HG02678 (cell line): ENCODE results near the gene OXSR1.
"Not testable (repeated sequence)": the region's sequence is repeated elsewhere in the genome, so short reads cannot be mapped to it uniquely, and the experiment has no call there.

Experiments
- ATAC-seq: cut with Tn5 transposase; IDR thresholded peaks from one replicate; pipeline ENCODE4 v1.9.1; 2021; ENCODE audit warnings: mild to moderate bottlenecking, moderate library complexity; ENCODE audit not compliant: unreplicated experiment

OXSR1 gene

GRCh38 chr3:38265604-38266307 is 100.4 kb downstream of the OXSR1 start, which contains the start of gene SLC22A13:
Gene SLC22A13, plus strand, starts transcription at chr3:38265812. Its CDS starts 49 bp downstream, at chr3:38265861.
- no peak for ATAC-seq

DNA sequence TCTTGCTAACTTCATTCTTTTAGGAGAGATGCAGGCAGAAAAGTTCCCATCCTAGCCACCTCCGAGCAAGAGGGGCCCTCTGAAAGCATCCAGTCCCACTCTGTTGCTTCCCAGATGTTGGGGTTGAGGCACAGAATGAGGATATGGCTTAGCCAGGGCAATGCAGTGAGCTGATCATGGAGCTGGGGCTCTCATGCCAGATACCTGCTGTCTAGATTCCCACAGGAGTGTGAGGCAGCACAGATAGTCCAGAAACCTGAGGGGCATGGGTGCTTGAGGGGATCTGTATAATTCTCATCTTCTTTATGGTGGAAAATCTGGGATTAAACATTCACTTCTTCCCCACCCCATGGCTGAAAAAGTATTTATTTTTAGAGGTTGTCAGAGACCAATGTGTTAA is 101.5 kb downstream of the OXSR1 start:
- ATAC-seq, result no peak

DNA sequence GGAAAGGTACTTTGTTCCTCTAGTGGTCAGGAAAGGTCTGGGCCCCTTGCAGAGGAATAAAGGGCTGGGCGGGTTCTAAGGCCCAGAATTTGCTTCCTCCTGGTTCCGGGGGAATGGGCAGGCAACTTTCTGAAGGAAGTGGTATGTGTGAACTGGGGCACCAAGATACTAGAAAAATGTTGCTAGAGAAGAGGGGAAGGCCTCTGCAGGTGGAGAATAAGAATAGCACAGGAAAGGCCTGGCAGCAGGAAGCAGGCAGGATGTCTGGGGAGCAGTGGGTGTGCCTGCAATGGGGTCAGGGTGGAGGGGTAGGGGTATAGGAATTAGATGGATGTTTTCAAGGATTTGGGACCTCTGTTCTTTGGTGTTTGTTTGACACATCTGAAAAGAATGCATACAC is 102.3 kb downstream of the OXSR1 start:
- no peak for ATAC-seq

- no peak for ATAC-seq
Measured at GRCh38 chr3:38268087-38268486, 102.8 kb downstream of the OXSR1 start.

- ATAC-seq, result no peak
Measured at GRCh38 chr3:38268522-38268921, 103.2 kb downstream of the OXSR1 start.

DNA sequence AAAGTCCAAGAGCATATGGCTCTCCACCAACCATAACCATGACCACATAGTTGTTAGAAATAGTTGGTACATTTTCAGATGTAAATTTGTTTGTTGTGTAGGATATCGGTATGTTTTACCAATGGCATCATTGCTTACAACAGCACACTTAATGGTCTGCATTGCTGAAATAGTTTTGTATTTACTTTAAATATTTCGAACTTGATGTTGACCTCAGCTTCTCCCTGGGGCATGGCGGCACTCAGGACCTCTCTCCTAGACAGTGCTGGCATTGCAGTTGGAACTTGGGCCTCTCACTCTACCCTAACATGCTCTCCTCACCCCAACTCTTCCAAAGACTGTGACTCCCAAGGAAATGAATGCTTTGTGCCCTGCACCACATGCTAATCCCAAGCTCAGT is 105.3 kb downstream of the OXSR1 start:
- ATAC-seq, result no peak

DNA sequence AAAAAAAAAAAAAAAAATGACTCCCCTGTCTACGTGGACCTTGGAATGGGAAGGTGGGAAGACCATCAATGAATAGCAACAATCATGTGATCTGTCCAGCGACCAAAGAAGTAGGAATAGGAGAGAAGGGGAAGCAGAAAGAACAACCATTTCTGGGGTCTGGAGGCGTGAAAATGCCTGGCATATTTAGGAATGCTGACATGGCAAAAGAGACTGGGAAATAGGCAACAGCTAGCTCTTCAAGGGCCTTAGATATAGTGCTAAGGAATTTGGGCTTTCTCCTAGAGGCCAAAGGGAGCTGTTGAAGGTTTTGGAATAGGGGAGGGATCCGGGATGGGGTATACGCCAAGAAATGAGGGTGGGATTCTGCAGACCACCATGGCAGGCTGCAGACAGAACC is 106.2 kb downstream of the OXSR1 start:
- no peak for ATAC-seq

DNA sequence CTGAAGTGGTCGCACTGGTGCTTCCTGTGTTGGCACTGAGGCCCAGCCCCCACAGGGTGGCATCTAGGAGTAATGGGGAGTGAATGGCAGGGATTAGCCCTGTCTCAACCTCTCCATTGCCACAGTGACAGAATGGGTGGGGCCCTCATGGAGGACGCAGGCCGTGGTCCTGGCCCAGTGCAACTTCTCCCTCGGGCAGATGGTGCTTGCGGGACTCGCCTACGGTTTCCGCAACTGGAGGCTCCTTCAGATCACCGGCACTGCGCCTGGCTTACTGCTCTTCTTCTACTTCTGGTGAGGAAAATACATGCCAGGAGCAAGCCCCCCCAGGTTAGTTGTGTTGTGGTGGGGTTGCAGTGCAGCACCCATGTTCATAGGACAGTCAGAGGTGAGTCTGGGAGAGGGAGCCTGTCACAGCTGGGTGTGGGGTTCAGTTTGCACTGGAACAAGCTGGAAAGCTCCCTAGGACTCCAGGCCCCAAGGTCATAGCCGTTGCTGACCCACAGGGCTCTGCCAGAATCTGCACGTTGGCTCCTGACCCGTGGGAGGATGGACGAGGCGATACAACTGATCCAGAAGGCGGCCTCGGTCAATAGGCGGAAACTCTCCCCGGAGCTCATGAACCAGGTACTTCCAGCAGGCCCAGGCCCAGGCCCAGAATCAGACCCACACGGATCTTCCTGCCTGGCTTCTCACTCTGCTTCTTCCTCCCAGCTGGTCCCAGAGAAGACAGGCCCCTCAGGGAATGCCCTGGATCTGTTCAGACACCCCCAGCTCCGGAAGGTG is 109.7 kb downstream of the OXSR1 start:
- ATAC-seq, result no peak

DNA sequence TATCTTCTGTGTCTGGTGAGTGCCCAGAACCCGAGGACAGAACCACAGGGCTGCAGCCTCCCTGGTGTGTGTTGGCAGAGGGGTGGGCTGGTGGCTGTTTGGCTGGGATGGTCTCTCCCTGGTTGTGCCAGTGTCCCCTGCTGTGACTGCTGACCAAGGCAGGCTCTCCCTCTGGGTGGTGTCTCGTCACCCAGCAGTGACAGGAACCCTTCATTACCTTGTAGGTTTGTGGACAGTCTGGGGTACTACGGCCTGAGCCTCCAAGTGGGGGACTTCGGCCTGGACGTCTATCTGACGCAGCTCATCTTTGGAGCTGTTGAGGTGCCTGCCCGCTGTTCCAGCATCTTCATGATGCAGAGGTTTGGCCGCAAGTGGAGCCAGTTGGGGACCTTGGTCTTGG is 110.3 kb downstream of the OXSR1 start:
- ATAC-seq, result no peak

DNA sequence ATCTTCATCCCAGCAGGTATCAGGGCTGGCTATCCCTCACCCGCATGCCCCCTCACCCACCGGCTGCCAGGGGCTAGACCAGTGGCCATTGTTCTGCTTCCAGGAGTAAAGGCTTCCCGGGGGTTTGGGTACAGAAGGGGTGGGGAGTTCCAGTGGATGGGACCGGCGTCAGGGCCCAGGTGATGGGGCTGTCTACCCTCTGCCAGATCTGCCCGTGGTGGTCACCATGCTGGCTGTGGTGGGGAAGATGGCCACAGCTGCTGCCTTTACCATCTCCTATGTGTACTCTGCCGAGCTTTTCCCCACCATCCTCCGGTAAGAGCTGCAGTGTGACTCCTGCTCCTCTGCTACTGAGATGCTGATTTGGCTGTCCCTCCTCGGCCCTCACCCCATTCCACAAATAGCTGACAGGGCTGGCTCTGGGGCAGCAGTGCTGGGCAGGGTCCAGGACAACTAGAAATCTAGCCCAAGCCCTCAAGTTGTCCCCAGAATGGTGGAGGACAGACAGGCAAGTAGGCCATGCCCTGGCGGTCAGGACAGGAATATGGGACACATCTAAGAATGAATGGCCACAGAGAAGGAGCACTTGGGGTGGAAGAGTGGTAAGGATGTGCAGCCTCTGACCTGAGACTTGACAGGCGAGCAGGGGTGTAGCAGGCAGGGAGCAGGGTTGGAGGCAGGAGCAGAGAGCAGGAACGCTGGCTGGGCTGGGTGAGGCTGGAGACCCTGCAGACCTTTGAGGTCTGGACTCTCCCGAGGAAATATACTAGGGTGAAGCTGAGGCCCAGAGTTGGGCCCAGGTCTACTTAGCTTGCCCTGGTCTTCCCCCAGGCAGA is 111.0 kb downstream of the OXSR1 start:
- ATAC-seq, result no peak

DNA sequence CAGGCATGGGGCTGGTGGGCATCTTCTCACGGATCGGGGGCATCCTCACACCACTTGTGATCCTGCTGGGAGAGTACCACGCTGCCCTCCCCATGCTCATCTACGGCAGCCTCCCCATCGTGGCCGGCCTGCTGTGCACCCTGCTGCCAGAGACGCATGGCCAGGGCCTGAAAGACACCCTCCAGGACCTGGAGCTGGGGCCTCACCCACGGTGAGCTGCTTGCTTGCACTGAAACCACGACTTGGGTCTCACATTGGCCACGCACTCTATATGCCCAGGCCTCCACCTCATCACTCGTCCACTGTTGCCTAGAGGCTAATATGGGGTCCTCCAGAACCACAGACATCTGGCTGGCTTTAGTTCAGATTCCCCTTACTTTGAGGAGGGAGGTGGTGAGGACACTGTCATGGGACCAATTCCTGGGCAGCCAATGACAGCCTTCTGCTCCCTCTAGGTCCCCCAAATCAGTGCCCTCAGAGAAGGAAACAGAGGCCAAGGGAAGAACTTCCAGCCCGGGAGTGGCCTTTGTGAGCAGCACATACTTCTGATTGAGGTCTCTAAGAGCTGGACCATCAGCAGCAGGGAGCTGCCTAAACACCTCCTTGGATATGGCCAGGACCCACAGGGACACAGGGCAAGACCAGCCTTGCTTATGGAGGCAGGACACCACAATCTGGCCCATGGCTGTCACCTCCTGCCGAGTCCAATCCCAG is 111.7 kb downstream of the OXSR1 start:
- no peak for ATAC-seq

DNA sequence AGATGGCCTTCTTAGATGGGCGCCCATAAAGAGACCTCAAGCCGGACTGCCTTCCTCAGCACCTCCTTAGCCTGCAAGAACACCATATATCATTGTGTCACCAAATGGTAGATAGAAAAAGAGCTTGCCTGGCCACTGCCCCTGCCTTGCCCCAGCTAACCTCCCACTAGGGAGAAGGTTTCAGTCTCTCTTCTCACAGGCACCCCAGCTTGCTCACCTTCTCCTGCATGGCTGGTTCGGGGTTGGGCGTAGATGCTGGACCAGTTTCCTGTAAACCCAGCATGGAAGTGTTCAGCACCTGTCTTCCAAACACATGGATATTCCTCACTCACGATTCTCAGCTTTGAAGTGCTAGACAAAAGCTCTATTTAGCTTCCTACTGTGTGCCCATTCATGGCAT is 113.5 kb downstream of the OXSR1 start:
- no peak for ATAC-seq

GRCh38 chr3:38281895-38282686 is 116.8 kb downstream of the OXSR1 start, which contains the start of gene SLC22A14:
Gene SLC22A14, plus strand, starts transcription at chr3:38282294. Its CDS starts 23,733 bp downstream, at chr3:38306027.
- ATAC-seq, result no peak

- ATAC-seq, result no peak
Measured at GRCh38 chr3:38283810-38284755, 118.7 kb downstream of the OXSR1 start.

DNA sequence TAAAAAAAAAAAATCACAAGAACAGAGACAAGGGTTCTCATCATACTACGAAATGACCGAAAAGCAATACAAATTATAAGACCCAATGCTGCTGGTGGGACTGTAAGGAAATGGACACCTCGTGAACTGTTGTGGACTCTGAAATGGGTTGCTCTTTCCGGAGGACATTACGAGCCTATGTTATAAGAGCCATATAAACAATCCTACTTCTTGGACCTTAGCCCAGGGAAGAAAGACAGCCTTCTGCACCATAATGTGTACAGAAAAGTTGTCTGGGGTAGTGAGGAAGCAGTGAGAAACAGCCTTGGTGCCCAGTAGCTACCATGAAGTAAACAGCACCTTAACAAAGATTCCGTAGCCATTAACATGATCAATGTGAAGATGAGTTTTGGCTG is 119.4 kb downstream of the OXSR1 start:
- no peak for ATAC-seq

DNA sequence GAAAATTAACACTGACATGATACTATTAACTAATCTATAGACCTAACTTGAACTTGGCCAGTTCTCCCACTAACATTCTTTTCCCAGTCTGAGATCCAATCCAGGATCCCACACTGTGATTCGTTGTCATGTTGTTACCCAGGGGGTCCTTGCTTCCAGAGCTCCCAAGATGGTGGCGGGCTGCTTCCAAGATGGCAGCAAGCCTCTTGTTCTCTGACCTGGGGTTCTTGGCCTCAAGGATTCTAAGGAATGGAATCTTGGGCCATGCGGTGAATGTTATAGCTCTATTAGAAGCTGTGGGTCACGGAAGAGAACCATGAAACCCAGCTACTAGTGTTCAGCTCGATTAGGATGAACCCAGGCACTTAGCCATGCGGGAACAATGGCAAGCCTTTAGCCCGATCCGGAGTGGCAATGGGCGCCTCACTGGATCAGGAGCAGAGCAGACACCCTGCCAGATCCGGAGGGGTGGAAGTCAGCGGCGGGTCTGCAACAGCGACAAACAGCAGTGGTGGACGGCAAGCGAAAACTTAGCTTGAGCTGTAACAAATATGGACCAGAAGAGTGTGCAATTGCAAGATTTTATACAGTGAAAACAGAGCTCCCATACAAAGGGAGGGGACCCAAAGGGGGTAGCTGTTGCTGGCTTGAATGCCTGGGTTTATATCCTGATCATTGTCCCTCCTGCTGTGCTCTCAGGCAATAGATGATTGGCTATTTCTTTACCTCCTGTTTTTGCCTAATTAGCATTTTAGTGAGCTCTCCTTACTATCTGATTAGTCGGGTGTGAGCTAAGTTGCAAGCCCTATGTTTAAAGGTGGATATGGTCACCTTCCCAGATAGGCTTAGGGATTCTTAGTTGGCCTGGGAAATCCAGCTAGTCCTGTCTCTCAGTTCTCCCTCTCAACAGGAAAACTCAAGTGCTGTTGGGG is 124.2 kb downstream of the OXSR1 start:
- ATAC-seq, result not testable (repeated sequence)

DNA sequence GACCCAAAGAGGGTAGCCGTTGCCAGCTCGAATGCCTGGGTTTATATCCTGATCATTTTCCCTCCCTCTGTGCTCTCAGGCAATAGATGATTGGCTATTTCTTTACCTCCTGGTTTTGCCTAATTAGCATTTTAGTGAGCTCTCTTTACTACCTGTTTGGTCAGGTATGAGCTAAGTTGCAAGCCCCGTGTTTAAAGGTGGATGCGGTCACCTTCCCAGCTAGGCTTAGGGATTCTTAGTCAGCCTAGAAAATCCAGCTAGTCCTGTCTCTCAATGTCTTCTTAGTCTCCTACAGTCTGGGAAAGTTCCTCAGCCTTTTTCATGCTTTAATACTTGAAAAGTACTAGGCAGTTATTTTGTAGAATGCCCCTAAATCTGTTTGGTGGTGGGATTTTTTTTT is 131.7 kb downstream of the OXSR1 start:
- not testable (repeated sequence) for ATAC-seq

DNA sequence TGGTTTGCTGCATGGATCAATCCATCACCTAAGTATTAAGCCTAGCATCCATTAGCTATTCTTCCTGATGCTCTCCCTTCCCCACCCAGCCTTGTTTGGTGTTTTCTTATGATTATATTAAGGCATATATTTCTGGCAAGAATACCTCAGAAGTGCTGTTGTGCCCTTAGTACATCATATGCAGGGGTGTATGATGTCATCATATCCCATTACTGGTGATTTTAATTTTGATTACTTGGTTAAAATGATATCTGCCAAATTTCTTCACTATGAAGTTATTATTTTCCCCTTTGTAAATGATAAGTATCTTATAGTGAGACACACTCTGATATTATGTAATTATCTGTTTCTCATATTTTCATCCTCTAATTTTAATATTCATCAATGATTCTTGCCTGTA is 132.2 kb downstream of the OXSR1 start:
- no peak for ATAC-seq
